OCI-LY7 (cell line): ENCODE data around the gene FBF1.

Experiments
- EZH2phosphoT487 ChIP-seq: fragments of 200-600 bp; sonication (generic); IDR thresholded peaks from 2 replicates; pipeline ENCODE4 v1.6.1; 2018; ENCODE audit warnings: low read depth, borderline replicate concordance, mild to moderate bottlenecking, mixed run types, antibody characterized with exemption, low read length, moderate library complexity, mixed read lengths
- TF ChIP-seq, protein P1 (sequence below): fragments of 200-600 bp; sonication (generic); conservative IDR thresholded peaks from 2 replicates; pipeline ENCODE4 v1.5.1; 2014; ENCODE audit warnings: mild to moderate bottlenecking, antibody characterized with exemption, low read length, moderate library complexity, mixed read lengths

DNA sequence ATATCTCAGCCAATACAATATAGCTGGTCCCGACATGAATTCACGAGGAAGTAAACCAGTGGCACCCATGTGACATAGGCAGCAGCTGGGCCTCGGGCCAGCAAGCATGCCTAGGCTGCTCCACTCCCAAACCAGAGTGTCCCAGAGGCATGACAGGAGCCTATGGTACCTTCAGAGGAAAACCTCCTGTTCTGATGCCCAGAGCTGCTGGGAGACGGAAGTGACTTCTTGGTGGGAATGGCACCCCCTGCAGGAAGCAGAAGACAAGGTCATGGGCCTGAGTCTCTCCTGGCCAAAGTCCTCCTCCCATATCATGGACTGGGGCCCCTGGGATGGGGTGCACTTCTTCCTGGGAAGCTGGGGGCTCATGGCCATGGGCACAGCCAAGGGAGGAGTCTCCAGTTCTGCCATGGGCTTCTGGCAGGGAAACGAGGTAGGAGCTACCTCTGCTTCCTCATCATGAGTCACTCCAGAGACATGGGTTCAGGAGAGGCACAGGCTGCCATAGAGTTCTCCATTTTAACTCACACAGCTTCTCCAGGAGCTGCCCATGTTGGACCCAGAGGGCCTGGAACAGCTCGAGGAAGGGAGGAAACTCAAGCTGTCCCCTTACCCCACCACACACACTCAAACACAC lies 13.4 kb downstream of the FBF1 start:
- TF ChIP-seq, protein P1, sequence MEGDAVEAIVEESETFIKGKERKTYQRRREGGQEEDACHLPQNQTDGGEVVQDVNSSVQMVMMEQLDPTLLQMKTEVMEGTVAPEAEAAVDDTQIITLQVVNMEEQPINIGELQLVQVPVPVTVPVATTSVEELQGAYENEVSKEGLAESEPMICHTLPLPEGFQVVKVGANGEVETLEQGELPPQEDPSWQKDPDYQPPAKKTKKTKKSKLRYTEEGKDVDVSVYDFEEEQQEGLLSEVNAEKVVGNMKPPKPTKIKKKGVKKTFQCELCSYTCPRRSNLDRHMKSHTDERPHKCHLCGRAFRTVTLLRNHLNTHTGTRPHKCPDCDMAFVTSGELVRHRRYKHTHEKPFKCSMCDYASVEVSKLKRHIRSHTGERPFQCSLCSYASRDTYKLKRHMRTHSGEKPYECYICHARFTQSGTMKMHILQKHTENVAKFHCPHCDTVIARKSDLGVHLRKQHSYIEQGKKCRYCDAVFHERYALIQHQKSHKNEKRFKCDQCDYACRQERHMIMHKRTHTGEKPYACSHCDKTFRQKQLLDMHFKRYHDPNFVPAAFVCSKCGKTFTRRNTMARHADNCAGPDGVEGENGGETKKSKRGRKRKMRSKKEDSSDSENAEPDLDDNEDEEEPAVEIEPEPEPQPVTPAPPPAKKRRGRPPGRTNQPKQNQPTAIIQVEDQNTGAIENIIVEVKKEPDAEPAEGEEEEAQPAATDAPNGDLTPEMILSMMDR, result peak; percentile 79
- no peak for TF ChIP-seq EZH2phosphoT487
